22Rv1 (cell line): ENCODE results near the gene HBA2.

ENCODE experiments used
- H3K27ac ChIP-seq: fragments of 450-650 bp; 2 replicates; pipeline ENCODE4 v1.5.1; 2017
- ZFX ChIP-seq: fragments of 450-650 bp; IDR thresholded peaks from 2 replicates; pipeline ENCODE4 v1.6.1; 2017; ENCODE audit warnings: antibody characterized with exemption, borderline replicate concordance
- TF ChIP-seq, protein P1 (sequence below): fragments of 450-650 bp; IDR thresholded peaks from 2 replicates; pipeline ENCODE4 v1.5.1; 2017; ENCODE audit warnings: mild to moderate bottlenecking

The HBA2 gene

DNA sequence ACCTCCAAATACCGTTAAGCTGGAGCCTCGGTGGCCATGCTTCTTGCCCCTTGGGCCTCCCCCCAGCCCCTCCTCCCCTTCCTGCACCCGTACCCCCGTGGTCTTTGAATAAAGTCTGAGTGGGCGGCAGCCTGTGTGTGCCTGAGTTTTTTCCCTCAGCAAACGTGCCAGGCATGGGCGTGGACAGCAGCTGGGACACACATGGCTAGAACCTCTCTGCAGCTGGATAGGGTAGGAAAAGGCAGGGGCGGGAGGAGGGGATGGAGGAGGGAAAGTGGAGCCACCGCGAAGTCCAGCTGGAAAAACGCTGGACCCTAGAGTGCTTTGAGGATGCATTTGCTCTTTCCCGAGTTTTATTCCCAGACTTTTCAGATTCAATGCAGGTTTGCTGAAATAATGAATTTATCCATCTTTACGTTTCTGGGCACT, 4.7 kb downstream of the HBA2 start:
- TF ChIP-seq ZFX: no peak
- TF ChIP-seq, protein P1, sequence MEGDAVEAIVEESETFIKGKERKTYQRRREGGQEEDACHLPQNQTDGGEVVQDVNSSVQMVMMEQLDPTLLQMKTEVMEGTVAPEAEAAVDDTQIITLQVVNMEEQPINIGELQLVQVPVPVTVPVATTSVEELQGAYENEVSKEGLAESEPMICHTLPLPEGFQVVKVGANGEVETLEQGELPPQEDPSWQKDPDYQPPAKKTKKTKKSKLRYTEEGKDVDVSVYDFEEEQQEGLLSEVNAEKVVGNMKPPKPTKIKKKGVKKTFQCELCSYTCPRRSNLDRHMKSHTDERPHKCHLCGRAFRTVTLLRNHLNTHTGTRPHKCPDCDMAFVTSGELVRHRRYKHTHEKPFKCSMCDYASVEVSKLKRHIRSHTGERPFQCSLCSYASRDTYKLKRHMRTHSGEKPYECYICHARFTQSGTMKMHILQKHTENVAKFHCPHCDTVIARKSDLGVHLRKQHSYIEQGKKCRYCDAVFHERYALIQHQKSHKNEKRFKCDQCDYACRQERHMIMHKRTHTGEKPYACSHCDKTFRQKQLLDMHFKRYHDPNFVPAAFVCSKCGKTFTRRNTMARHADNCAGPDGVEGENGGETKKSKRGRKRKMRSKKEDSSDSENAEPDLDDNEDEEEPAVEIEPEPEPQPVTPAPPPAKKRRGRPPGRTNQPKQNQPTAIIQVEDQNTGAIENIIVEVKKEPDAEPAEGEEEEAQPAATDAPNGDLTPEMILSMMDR: no peak
- no peak overlapping the region for H3K27ac ChIP-seq

DNA sequence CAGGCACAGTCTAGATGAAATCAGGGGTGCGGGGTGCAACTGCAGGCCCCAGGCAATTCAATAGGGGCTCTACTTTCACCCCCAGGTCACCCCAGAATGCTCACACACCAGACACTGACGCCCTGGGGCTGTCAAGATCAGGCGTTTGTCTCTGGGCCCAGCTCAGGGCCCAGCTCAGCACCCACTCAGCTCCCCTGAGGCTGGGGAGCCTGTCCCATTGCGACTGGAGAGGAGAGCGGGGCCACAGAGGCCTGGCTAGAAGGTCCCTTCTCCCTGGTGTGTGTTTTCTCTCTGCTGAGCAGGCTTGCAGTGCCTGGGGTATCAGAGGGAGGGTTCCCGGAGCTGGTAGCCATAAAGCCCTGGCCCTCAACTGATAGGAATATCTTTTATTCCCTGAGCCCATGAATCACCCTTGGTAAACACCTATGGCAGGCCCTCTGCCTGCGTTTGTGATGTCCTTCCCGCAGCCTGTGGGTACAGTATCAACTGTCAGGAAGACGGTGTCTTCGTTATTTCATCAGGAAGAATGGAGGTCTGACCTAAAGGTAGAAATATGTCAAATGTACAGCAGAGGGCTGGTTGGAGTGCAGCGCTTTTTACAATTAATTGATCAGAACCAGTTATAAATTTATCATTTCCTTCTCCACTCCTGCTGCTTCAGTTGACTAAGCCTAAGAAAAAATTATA, 5.4 kb downstream of the HBA2 start:
- no peak overlapping the region for H3K27ac ChIP-seq
- TF ChIP-seq, protein P1: no peak
- TF ChIP-seq ZFX: no peak

DNA sequence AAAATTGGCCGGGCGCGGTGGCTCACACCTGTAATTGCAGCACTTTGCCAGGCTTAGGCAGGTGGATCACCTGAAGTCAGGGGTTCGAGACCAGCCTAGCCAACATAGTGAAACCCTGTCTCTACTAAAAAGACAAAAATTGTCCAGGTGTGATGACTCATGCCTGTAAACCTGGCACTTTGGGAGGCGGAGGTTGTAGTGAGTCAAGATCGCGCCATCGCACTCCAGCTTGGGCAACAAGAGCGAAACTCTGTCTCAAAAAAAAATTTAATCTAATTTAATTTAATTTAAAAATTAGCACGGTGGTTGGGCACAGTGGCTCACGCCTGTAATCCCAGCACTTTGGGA, 6.0 kb downstream of the HBA2 start:
- no peak for TF ChIP-seq ZFX
- TF ChIP-seq, protein P1: no peak
- H3K27ac ChIP-seq: no peak overlapping the region

DNA sequence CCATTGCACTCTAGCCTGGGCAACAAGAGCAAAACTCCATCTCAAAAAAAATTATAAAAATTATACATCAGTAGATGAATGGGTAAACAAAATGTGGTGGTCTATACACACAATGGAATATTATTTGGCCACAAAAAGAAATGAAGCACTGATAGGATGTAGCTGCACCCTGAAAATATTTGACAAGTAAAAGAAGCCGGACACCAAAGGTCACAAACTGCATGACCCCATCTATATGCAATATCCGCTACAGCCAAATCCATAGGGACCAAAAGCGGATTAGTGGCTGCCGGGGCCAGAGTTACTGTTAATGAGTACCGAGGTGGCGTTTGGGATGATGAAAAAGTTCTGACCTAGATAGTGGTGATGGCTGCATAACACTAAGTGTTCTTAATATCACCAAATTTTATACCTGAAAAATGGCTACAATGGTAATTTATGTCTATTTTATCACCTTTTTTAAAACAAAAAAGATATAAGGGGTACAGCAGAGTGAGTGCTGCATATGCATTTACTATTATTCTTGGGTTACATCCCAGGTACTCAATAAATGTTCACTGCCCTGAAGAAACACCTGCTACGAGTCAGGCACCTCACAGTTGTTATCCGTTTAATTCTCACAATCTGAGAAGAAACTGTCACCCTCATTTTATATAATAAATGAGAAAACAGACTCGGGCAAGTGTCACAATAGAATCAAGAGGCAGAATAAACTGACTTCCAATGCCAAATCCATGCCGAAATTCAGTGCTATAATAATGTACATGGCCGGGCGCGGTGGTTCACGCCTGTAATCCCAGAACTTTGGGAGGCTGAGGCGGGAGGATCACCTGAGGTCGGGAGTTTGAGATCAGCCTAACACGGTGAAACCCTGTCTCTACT, 6.8 kb downstream of the HBA2 start:
- TF ChIP-seq, protein P1: no peak
- TF ChIP-seq ZFX: no peak
- H3K27ac ChIP-seq: no peak overlapping the region

DNA sequence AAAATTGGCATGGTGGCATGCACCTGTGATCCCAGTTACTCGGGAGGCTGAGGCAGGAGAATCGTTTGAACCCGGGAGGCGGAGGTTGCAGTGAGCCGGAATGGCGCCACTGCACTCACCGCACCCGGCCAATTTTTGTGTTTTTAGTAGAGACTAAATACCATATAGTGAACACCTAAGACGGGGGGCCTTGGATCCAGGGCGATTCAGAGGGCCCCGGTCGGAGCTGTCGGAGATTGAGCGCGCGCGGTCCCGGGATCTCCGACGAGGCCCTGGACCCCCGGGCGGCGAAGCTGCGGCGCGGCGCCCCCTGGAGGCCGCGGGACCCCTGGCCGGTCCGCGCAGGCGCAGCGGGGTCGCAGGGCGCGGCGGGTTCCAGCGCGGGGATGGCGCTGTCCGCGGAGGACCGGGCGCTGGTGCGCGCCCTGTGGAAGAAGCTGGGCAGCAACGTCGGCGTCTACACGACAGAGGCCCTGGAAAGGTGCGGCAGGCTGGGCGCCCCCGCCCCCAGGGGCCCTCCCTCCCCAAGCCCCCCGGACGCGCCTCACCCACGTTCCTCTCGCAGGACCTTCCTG, 7.5 kb downstream of the HBA2 start, which contains the start of gene HBQ1:
Gene HBQ1, plus strand, starts transcription at position 359 of the 575 bp plus-strand sequence. Its CDS starts 28 bp downstream, at position 387.
- TF ChIP-seq, protein P1: peak; percentile 94
- TF ChIP-seq ZFX: no peak
- peak within 1 kb of the TSS; percentile 76 for H3K27ac ChIP-seq

DNA sequence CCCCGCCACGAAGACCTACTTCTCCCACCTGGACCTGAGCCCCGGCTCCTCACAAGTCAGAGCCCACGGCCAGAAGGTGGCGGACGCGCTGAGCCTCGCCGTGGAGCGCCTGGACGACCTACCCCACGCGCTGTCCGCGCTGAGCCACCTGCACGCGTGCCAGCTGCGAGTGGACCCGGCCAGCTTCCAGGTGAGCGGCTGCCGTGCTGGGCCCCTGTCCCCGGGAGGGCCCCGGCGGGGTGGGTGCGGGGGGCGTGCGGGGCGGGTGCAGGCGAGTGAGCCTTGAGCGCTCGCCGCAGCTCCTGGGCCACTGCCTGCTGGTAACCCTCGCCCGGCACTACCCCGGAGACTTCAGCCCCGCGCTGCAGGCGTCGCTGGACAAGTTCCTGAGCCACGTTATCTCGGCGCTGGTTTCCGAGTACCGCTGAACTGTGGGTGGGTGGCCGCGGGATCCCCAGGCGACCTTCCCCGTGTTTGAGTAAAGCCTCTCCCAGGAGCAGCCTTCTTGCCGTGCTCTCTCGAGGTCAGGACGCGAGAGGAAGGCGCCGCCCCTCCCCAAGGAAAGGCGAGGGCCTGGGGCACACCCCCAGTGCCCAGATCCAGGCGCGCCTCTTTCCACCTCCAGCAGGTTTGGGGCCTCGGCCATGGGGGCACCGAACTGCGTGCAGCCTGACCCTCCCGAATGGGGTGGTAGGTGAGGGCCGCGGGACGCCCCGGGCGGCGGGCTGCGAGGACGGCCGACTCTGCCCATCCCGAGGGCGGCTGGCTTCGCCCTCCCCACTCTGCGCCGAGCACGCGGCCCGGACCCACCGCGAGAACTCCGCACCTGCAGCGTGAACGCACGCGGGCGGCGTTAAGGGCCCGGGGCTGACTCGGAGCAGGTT, 8.2 kb downstream of the HBA2 start:
- H3K27ac ChIP-seq: peak overlapping the region; percentile 76
- TF ChIP-seq, protein P1: no peak
- TF ChIP-seq ZFX: no peak
